AG09309 (cell line): ENCODE data around the gene EXOC6B.

Experiments
- DNase-seq: peaks from one replicate; pipeline ENCODE4 v3.0.0-alpha.2; 2010; ENCODE audit warnings: low read depth
- H3K4me3 ChIP-seq: 2 replicates; pipeline ENCODE4 v1.5.1; 2011; ENCODE audit warnings: mild to moderate bottlenecking, low read depth, low read length, moderate library complexity; ENCODE audit not compliant: control insufficient read depth
- TF ChIP-seq, protein P1 (sequence below): IDR thresholded peaks from 2 replicates; pipeline ENCODE4 v1.5.1; 2011; ENCODE audit warnings: mild to moderate bottlenecking, low read depth, low read length, inconsistent platforms; ENCODE audit not compliant: insufficient read depth, control insufficient read depth; ENCODE audit errors: missing control alignments

The EXOC6B gene

DNA sequence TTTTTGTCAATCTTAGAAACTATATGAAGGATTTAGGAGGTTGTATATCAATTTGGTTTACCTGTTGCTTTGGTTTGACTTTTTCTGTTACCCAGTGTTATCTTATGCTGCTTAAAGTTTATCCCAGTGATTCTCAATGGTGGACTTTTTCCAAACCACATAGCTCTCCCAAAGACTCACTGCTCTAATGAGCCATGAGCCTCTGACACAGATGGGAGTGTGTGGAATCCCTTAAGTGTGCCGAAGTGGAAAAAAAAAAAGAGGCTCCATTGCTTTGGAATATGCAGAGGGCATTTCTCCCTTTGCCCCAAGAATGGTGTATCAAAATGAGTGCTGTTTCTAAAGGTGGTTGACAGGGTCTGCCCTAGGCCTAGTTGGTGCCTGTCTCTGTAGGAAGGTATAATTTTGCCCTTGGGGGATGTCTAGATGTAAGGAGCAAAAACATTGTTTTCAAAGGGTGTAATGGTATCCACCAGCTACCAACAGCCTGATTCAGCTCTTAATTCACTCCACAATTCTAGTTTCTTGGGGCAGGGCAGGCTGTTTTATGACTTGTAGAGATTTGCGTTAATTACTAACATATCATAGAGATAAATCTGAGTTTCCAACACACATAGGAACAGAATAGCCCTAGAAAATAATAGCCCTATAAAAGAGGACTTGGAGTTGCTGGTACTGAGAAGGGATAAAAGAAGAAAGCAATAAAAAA lies 613.9 kb downstream of the EXOC6B start:
- H3K4me3 ChIP-seq, result no peak overlapping the region
- peak; percentile 37 for DNase-seq
- TF ChIP-seq, protein P1, sequence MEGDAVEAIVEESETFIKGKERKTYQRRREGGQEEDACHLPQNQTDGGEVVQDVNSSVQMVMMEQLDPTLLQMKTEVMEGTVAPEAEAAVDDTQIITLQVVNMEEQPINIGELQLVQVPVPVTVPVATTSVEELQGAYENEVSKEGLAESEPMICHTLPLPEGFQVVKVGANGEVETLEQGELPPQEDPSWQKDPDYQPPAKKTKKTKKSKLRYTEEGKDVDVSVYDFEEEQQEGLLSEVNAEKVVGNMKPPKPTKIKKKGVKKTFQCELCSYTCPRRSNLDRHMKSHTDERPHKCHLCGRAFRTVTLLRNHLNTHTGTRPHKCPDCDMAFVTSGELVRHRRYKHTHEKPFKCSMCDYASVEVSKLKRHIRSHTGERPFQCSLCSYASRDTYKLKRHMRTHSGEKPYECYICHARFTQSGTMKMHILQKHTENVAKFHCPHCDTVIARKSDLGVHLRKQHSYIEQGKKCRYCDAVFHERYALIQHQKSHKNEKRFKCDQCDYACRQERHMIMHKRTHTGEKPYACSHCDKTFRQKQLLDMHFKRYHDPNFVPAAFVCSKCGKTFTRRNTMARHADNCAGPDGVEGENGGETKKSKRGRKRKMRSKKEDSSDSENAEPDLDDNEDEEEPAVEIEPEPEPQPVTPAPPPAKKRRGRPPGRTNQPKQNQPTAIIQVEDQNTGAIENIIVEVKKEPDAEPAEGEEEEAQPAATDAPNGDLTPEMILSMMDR, result no peak

- H3K4me3 ChIP-seq, result no peak overlapping the region
- DNase-seq, result no peak
- TF ChIP-seq, protein P1, result no peak
Measured at GRCh38 chr2:72211350-72211749, 614.5 kb downstream of the EXOC6B start.

DNA sequence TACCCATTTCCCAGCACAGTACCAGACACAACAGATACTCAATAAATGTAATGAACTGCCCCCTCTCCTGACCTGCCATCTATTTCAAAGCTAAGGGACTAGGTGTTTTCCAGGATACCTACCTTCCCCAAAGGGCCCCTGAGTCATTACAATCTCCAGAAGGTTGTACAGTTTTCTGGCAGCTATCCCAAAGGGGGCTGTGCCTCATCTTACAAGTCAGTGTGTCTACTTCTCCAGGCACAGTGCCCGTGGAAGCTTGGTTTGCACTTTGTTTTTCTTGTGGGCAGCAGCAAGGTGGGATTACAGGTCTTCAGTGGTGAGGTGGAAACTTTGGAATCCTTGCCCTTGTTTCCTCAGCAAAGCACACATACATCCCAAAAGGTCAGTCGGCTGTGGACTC lies 615.4 kb downstream of the EXOC6B start:
- DNase-seq, result no peak
- TF ChIP-seq, protein P1, result no peak
- H3K4me3 ChIP-seq, result no peak overlapping the region

DNA sequence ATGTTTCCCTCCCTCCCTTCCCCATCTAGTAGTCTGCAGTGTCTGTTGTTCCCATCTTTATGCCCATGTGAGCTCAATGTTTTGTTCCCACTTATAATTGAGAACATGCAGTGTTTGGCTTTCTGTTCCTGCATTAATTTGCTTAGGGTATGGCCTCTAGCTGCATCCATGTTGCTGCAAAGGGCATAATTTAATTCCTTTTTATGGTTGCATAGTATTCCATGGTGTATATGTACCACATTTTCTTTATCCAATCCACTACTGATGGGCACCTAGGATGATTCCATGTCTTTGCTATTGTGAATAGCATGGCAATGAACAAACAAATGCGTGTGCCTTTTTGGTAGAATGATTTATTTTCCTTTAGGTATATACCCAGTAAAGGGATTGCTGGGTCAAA lies 617.6 kb downstream of the EXOC6B start:
- H3K4me3 ChIP-seq, result no peak overlapping the region
- TF ChIP-seq, protein P1, result no peak
- DNase-seq, result no peak

DNA sequence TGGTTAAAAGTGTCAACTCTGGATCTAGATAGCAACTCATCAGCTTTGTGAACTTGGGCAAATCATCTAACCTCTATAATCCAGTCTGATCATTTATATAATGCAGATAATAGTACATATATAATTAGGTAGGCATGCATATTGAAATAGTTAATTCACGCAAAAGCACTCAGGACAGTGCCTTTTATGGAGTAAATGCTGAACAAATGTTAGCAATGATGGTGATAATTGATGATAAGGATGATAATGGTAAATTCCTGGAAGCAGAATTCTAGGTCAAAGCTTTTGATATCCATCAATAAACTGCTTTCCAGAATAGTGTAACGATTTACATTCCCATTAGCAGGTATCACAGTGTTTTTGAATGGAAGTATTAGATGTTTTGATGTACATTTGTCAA lies 618.5 kb downstream of the EXOC6B start:
- DNase-seq, result no peak
- no peak overlapping the region for H3K4me3 ChIP-seq
- TF ChIP-seq, protein P1, result no peak

DNA sequence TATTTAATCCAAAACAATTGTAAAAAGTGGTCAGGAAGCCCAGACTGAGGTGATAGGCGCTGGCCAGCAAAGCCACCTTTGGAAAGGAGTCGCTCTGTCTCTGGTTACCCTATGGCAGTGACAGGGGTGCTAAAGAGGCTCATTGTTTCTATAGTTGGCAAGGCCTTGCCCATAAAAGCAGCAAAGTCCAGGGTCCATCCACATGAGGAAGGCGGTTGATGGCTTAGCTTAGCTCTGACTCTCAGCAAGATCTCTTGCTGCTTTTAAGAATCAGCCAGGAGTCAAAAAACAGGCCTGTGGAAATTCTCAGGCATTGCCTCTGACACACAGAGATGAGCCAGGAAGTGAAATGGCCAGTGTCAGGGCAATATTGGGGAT lies 620.3 kb downstream of the EXOC6B start:
- DNase-seq, result no peak
- no peak overlapping the region for H3K4me3 ChIP-seq
- TF ChIP-seq, protein P1, result no peak
